Nephron (organoid): Measurements from ENCODE around the gene HDLBP.
A peak's percentile ranks its signal among the peaks of the same experiment; 100 is the strongest.

Experiments used
- H3K27ac Mint-ChIP-seq, 3 experiments: 2 replicates each; pipeline ENCODE4 v1.8.0; 2020; ENCODE audit warnings: mixed read lengths in 3 of 3, mild to moderate bottlenecking in 2 of 3, moderate library complexity in 1 of 3
- H3K27me3 Mint-ChIP-seq: 2 replicates; pipeline ENCODE4 v1.8.0; 2021; ENCODE audit warnings: low read depth, mild to moderate bottlenecking, moderate library complexity, mixed read lengths
- H3K36me3 Mint-ChIP-seq: 2 replicates; pipeline ENCODE4 v1.8.0; 2020; ENCODE audit warnings: low read depth, mixed read lengths
- H3K4me1 Mint-ChIP-seq: 2 replicates; pipeline ENCODE4 v1.8.0; 2020; ENCODE audit warnings: mixed read lengths
- H3K4me3 Mint-ChIP-seq, 3 experiments: 2 replicates each; pipeline ENCODE4 v1.8.0; 2020; ENCODE audit warnings: mild to moderate bottlenecking in 3 of 3, mixed read lengths in 3 of 3, moderate library complexity in 2 of 3
- H3K9me3 Mint-ChIP-seq: 2 replicates; pipeline ENCODE4 v1.8.0; 2020; ENCODE audit warnings: mixed read lengths
- TF ChIP-seq, protein P1 (sequence below), 3 experiments: fragments of 200-600 bp; sonication (generic); IDR thresholded peaks; one replicate each; pipeline ENCODE4 v1.5.0; 2021; ENCODE audit warnings: antibody characterized with exemption in 3 of 3; ENCODE audit not compliant: unreplicated experiment in 3 of 3

Gene HDLBP

DNA sequence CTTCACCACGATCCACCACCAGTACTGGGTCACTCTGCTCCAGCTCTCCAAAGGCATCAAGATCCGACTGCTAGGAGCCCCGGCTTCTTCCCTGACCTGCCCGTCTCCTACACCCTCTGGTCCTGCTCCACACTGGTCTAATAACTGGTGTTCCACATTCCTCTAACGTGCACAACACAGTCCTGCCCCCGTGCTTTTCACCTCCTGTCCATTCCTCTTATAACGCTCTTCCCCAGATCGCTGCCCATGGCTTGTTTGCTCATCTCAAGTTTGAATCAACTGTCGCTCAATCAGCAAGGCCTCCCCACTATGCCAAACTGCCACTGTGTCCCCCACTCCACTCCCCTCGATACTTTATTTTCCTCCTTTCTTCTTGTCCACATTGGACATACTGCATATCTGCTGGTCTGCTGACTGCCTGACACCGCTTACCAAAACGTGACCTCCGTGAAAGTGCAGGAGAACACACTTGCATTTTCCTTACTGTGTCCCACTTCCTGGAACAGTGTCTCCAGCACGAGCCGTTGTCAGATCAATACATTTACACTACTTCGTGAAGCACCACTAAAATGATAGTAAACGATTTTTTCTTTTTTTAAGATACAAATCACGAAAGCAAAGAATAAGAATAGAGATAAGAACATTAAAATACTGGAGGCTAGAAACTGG is 6.5 kb downstream of the HDLBP start:
- Mint-ChIP-seq H3K4me1 (peaks cover 46% of the 10 kb centered on the region), H3K27ac (no peak overlapping the region), H3K36me3 (peaks cover 5% of the 10 kb centered on the region), H3K27me3 (no peaks in the 10 kb centered on the region), H3K4me3 (no peak overlapping the region), H3K9me3 (no peaks in the 10 kb centered on the region)
- TF ChIP-seq, protein P1, sequence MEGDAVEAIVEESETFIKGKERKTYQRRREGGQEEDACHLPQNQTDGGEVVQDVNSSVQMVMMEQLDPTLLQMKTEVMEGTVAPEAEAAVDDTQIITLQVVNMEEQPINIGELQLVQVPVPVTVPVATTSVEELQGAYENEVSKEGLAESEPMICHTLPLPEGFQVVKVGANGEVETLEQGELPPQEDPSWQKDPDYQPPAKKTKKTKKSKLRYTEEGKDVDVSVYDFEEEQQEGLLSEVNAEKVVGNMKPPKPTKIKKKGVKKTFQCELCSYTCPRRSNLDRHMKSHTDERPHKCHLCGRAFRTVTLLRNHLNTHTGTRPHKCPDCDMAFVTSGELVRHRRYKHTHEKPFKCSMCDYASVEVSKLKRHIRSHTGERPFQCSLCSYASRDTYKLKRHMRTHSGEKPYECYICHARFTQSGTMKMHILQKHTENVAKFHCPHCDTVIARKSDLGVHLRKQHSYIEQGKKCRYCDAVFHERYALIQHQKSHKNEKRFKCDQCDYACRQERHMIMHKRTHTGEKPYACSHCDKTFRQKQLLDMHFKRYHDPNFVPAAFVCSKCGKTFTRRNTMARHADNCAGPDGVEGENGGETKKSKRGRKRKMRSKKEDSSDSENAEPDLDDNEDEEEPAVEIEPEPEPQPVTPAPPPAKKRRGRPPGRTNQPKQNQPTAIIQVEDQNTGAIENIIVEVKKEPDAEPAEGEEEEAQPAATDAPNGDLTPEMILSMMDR (IDR thresholded peaks at IDR 0.05; ENCODE audit: unreplicated experiment in 3 of 3) = no peak

DNA sequence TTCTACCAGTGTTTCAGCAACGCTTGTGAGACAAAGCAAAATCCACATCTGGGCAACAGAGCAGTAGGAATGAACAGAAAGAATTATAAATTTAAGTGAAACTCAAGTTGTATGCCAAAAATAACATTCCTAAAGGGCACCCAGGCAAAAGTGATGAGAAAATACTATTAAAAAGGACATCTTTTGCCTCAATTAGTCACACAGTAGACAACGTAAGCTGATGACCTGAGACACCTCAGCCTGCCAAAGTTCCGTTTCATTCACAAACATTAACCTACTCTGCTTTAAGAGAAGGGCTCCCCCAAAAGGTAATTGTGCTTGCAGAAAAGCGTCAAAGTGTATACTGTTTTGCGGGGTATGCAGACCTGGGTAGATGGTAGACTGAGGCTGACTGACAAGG is 7.2 kb downstream of the HDLBP start:
- no peaks in the 10 kb centered on the region for H3K9me3 Mint-ChIP-seq
- no peak overlapping the region for H3K4me3 Mint-ChIP-seq
- TF ChIP-seq, protein P1 (IDR thresholded peaks at IDR 0.05; ENCODE audit: unreplicated experiment in 3 of 3) = no peak
- no peak overlapping the region for H3K27ac Mint-ChIP-seq
- peaks cover 5% of the 10 kb centered on the region for H3K36me3 Mint-ChIP-seq
- peaks cover 52% of the 10 kb centered on the region for H3K4me1 Mint-ChIP-seq
- H3K27me3 Mint-ChIP-seq = no peaks in the 10 kb centered on the region

DNA sequence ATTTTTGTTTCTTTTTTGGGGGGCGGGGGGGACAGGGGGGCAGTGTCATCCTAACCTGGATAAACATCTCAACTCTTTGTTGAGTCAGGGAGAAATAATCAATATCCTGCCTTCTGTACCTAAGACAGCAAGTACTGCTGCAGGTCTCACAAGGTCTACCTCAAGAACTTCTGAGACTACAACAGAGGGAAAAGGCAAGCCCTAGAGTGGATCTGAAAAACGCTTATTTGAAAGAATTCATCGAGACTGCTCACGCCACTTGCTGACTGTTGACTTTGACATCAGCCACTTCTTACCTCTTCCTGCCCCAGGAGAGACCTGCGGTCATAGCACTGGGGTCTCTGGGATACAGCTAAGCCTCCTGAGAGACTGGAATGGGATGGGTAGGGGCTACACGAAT is 8.4 kb downstream of the HDLBP start:
- no peak overlapping the region for H3K27ac Mint-ChIP-seq
- no peak overlapping the region for H3K4me3 Mint-ChIP-seq
- peaks cover 47% of the 10 kb centered on the region for H3K4me1 Mint-ChIP-seq
- no peaks in the 10 kb centered on the region for H3K9me3 Mint-ChIP-seq
- H3K27me3 Mint-ChIP-seq = no peaks in the 10 kb centered on the region
- peaks cover 5% of the 10 kb centered on the region for H3K36me3 Mint-ChIP-seq
- TF ChIP-seq, protein P1 (IDR thresholded peaks at IDR 0.05; ENCODE audit: unreplicated experiment in 3 of 3) = no peak

DNA sequence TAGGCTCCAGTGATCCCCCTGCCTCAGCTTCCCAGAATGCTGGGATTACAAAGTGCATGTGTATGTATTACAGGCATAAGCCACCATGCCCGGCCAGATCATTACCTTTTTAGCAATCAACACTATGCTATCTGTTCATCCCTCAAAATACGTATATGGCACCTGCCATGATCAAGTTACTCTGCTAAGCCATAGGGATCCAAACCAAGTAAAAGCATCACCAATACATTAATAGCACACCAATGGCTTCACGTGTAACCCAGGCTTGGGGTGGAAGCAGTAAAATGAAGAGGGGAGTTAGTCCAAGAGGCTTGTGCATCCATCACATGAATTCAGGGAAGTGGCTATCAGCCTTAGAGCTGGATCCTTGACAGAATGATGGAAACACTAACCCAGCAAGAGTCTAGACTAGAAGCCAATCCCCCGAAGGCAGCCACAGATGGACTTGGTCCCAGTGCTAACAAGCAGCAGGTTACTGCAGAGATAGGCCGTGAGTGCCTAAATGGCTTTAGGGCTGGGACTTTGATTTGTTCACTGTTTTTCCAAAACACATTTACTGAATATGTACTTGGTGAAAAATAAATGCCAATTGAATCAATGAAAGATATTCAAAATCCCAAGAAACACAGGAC is 11.3 kb downstream of the HDLBP start:
- Mint-ChIP-seq H3K4me1 (peaks cover 32% of the 10 kb centered on the region), H3K27me3 (no peaks in the 10 kb centered on the region), H3K4me3 (no peak overlapping the region), H3K9me3 (no peaks in the 10 kb centered on the region), H3K36me3 (peaks cover 4% of the 10 kb centered on the region), H3K27ac (peak overlapping the region; percentile 20 to 65 (median 28))
- TF ChIP-seq, protein P1 (IDR thresholded peaks at IDR 0.05; ENCODE audit: unreplicated experiment in 3 of 3) = no peak

DNA sequence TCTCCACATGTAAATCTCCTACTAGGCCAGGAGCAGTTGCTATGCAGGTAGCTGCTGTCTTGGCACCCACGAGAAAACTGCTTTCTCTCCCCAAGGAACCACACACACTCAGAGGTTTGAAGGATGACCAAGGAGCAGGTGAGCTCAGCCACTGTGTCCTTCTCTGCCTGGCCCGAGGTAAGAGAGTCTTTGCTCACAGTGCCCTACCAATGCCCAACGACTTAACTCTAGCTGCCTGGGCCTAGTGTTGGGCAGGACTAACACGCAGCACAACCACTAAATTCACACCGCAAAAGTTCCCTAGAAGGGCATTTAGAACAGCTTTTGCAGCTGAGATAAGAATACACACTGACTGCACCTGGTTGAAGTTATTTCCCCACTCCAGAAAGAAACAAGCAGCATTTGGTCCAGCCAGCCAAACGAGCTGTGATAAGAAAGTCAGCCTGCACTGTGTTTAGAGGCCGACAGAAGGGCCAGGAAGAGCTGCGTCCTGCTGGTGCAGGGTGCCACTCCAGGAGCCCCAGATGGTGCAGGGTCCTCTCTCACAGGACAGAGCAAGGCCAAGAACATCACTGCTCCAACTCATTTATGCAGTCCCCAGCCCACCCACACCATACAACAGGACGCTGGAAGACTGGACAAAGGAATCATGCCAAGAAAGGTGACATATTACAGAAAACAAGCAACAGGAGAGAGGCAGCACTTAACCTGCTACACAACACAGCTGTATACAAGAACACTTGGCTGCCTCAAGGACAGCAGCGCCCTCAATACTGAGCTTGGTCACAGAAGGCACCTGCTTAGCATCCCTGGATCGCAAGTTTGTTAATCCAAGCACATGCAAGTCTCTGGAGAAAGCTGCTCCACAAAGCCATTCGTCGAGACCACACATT is 12.5 kb downstream of the HDLBP start:
- TF ChIP-seq, protein P1 (IDR thresholded peaks at IDR 0.05; ENCODE audit: unreplicated experiment in 3 of 3) = no peak
- Mint-ChIP-seq H3K36me3 (peaks cover 6% of the 10 kb centered on the region), H3K27me3 (no peaks in the 10 kb centered on the region)

More for the DNA sequence above, 12.5 kb downstream of the HDLBP start:
- Mint-ChIP-seq H3K27ac (peak overlapping the region in 1 of 3 experiments; percentile 25), H3K4me1 (peaks cover 24% of the 10 kb centered on the region), H3K9me3 (no peaks in the 10 kb centered on the region), H3K4me3 (no peak overlapping the region)
